ENCODE results near the gene CCDC38.

Gene CCDC38

DNA sequence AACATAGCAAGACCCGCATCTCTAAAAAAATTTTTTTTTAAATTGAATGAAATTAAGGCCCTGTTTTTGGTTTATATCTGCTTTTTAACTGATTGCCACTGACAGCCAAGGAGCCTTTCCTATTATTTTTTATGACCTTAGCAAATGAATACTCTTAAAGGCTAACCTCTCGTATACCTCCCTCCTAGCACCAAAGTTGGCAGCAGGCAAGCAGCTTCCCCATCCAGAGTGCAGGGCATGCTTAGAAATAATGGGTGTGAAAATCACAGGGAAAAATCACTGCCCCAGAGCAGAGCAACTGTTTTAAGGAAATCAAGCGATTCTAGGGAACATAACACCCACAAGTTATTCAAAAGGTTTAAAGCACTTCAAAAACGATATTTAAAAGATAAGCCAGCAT, 33.1 kb upstream of the CCDC38 start:
- no peaks in the 10 kb centered on the region for H3K36me3 ChIP-seq (ENCODE audit: insufficient read depth, low read length)
- H3K9me3 ChIP-seq (ENCODE audit: low read length) = no peaks in the 10 kb centered on the region
- no peak overlapping the region for H3K9ac ChIP-seq (ENCODE audit: low read length)
- no peaks in the 10 kb centered on the region for H3K9me2 ChIP-seq (ENCODE audit: low read depth, low read length)
- H3F3A ChIP-seq (ENCODE audit: insufficient read depth, low read length) = no peaks in the 10 kb centered on the region
- H3K27me3 ChIP-seq (ENCODE audit: insufficient read depth, low read length) = no peaks in the 10 kb centered on the region
- TF ChIP-seq, protein P1, sequence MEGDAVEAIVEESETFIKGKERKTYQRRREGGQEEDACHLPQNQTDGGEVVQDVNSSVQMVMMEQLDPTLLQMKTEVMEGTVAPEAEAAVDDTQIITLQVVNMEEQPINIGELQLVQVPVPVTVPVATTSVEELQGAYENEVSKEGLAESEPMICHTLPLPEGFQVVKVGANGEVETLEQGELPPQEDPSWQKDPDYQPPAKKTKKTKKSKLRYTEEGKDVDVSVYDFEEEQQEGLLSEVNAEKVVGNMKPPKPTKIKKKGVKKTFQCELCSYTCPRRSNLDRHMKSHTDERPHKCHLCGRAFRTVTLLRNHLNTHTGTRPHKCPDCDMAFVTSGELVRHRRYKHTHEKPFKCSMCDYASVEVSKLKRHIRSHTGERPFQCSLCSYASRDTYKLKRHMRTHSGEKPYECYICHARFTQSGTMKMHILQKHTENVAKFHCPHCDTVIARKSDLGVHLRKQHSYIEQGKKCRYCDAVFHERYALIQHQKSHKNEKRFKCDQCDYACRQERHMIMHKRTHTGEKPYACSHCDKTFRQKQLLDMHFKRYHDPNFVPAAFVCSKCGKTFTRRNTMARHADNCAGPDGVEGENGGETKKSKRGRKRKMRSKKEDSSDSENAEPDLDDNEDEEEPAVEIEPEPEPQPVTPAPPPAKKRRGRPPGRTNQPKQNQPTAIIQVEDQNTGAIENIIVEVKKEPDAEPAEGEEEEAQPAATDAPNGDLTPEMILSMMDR (IDR thresholded peaks at IDR 0.05; ENCODE audit: low read length) = no peak
- no peak for TF ChIP-seq EZH2 (IDR thresholded peaks at IDR 0.05; ENCODE audit: borderline replicate concordance, low read length)
- no peak overlapping the region for H3K4me3 ChIP-seq (ENCODE audit: low read depth, low read length, poor library complexity, severe bottlenecking)
- no peaks in the 10 kb centered on the region for H3K79me2 ChIP-seq (ENCODE audit: insufficient read depth, low read length)
- H4K20me1 ChIP-seq (ENCODE audit: insufficient read depth, low read length) = no peaks in the 10 kb centered on the region
- no peak overlapping the region for H3K27ac ChIP-seq (ENCODE audit: low read depth, low read length, poor library complexity, severe bottlenecking)
- no peaks in the 10 kb centered on the region for H3K4me1 ChIP-seq (ENCODE audit: insufficient read depth, low read length, severe bottlenecking)
- no peak overlapping the region for H2AFZ ChIP-seq (ENCODE audit: low read length)
- no peak overlapping the region for H3K4me2 ChIP-seq (ENCODE audit: low read length)

DNA sequence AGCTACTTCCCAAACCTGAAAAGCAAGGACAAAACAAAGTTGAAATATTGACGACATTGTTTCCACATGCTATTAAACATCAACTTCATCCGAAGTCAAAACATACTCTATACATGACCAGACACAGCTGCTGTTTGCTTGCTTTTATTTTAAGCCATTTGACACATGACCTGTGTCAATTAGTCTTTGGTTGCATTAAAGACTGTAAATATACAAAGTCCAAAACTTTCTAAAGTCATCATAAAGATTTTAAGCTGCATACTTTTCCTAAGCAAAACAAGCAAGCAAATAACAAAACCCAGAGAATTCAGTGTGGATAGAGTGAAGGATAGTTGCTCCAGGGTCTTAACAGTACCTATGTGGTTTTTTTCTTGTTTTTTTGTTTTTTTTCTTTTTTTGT, 31.9 kb upstream of the CCDC38 start:
- Histone ChIP-seq H2AFZ (ENCODE audit: low read length) (no peak overlapping the region), H3K9ac (ENCODE audit: low read length) (no peak overlapping the region), H3K79me2 (ENCODE audit: insufficient read depth, low read length) (no peaks in the 10 kb centered on the region), H3K27me3 (ENCODE audit: insufficient read depth, low read length) (no peaks in the 10 kb centered on the region), H3K9me3 (ENCODE audit: low read length) (no peaks in the 10 kb centered on the region), H3F3A (ENCODE audit: insufficient read depth, low read length) (no peaks in the 10 kb centered on the region), H3K36me3 (ENCODE audit: insufficient read depth, low read length) (no peaks in the 10 kb centered on the region), H4K20me1 (ENCODE audit: insufficient read depth, low read length) (no peaks in the 10 kb centered on the region), H3K27ac (ENCODE audit: low read depth, low read length, poor library complexity, severe bottlenecking) (no peak overlapping the region), H3K4me1 (ENCODE audit: insufficient read depth, low read length, severe bottlenecking) (no peaks in the 10 kb centered on the region), H3K4me3 (ENCODE audit: low read depth, low read length, poor library complexity, severe bottlenecking) (no peak overlapping the region), H3K9me2 (ENCODE audit: low read depth, low read length) (no peaks in the 10 kb centered on the region), H3K4me2 (ENCODE audit: low read length) (no peak overlapping the region)
- TF ChIP-seq, protein P1 (IDR thresholded peaks at IDR 0.05; ENCODE audit: low read length) = no peak
- TF ChIP-seq EZH2 (IDR thresholded peaks at IDR 0.05; ENCODE audit: borderline replicate concordance, low read length) = no peak

DNA sequence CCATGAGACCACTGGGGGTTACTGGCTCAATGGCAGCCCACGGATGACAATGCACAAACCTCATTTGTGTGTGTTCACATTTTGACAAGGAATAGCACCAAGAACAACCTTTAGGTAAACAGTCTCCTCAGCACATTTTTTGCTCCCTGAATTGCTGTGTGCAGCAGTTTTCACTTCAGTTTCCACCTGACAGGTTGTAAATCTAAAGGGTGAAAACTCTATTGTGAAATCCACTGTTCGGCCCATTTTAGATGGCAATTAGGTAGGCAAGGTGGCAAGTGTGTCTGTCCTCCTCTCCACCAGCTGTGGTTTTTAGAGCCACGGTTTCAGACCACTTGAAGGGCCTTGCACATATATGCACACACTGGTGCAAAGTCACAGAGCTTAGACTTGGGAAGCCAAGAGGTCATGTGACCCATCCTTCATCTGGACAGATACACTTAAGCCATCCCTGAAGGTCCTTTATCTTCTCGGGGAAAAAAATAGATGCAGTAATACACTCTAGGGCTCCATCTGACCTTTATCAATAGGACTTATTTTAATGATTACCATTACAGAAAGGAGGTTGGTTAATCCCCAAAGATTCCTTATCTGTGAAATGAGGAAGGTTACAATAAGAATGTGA, 30.5 kb upstream of the CCDC38 start:
- Histone ChIP-seq H3K27me3 (ENCODE audit: insufficient read depth, low read length) (no peaks in the 10 kb centered on the region), H4K20me1 (ENCODE audit: insufficient read depth, low read length) (no peaks in the 10 kb centered on the region), H3K9ac (ENCODE audit: low read length) (no peak overlapping the region), H3K36me3 (ENCODE audit: insufficient read depth, low read length) (no peaks in the 10 kb centered on the region), H3K4me3 (ENCODE audit: low read depth, low read length, poor library complexity, severe bottlenecking) (no peak overlapping the region), H3K27ac (ENCODE audit: low read depth, low read length, poor library complexity, severe bottlenecking) (no peak overlapping the region), H3K4me2 (ENCODE audit: low read length) (no peak overlapping the region), H3K9me2 (ENCODE audit: low read depth, low read length) (no peaks in the 10 kb centered on the region), H2AFZ (ENCODE audit: low read length) (no peak overlapping the region), H3K79me2 (ENCODE audit: insufficient read depth, low read length) (no peaks in the 10 kb centered on the region), H3F3A (ENCODE audit: insufficient read depth, low read length) (no peaks in the 10 kb centered on the region), H3K9me3 (ENCODE audit: low read length) (no peaks in the 10 kb centered on the region), H3K4me1 (ENCODE audit: insufficient read depth, low read length, severe bottlenecking) (no peaks in the 10 kb centered on the region)
- no peak for TF ChIP-seq EZH2 (IDR thresholded peaks at IDR 0.05; ENCODE audit: borderline replicate concordance, low read length)
- TF ChIP-seq, protein P1 (IDR thresholded peaks at IDR 0.05; ENCODE audit: low read length) = no peak
